GM19324 (cell line): ENCODE data around the gene AADAT.
A peak's percentile ranks its signal among the peaks of the same experiment; 100 is the strongest.

Source experiments
- ATAC-seq: cut with Tn5 transposase; IDR thresholded peaks from one replicate; pipeline ENCODE4 v1.9.1; 2021; ENCODE audit warnings: mild to moderate bottlenecking, moderate library complexity; ENCODE audit not compliant: unreplicated experiment, low FRiP score

Gene AADAT

DNA sequence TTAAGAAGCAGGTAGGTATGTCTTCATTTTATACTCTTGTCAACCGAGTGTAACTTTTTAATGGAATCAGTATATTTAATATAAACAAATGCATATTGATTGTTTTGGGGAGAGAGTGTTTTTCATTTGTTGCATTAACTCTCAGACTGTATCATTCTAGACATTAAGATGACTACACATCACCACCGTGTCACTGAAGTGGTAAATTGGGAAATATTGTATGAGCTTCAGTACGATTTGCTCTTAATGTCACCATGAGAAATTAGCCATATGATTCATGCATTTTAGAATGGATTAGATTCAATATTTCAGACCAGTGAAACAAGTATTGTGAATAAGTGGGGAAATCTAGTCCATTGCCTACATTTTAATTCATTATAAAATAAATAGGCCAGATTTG, 53.9 kb downstream of the AADAT start:
- no peak for ATAC-seq

- no peak for ATAC-seq
Measured at GRCh38 chr4:170035231-170035630, 54.5 kb downstream of the AADAT start.

DNA sequence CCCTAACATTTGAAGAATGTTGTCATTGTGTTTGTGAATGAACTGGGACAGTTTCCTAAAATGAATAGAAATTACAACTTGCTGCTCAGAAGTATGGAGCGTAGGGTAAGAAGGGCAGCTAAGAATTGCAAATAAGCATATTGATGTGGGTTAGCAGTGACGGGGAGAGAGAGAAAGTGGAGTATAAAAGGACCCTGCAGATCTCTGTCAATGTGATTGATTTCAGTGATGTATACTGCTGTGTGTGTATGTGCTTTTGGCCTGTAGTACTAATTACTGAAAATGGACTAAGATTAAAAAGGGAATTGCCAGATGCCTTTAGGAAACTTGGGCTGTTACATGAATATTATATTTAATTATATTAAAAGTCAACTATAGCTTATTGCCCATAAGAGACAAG, 55.8 kb downstream of the AADAT start:
- ATAC-seq: no peak

DNA sequence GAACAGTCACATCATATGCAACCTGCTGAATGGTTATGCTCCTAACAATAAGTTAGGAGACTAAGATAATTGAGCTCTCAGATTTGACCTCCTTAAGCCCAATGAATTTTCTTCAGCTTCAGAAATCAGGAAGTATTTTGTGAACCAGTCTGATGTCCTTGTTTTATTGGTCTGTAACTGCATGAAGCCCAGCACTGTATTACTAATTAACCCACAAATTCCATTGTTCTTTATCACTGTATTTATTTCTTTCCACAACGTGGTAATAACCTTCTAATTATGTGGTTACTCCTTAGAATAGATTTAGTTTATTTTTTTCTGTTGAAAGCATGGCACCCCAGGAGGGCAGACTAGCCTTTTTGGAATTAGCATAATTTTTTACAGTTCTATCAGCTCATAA, 59.6 kb downstream of the AADAT start:
- ATAC-seq: no peak

- ATAC-seq: peak; percentile 70
Measured at GRCh38 chr4:170027181-170027829, 62.5 kb downstream of the AADAT start.

GRCh38 chr4:170026253-170027021, 63.3 kb downstream of the AADAT start, which contains the start of gene MFAP3L:
Gene MFAP3L (minus strand): TSS chr4:170026395. CDS start chr4:170005877, 20,518 bp downstream.
- peak; percentile 94 for ATAC-seq

DNA sequence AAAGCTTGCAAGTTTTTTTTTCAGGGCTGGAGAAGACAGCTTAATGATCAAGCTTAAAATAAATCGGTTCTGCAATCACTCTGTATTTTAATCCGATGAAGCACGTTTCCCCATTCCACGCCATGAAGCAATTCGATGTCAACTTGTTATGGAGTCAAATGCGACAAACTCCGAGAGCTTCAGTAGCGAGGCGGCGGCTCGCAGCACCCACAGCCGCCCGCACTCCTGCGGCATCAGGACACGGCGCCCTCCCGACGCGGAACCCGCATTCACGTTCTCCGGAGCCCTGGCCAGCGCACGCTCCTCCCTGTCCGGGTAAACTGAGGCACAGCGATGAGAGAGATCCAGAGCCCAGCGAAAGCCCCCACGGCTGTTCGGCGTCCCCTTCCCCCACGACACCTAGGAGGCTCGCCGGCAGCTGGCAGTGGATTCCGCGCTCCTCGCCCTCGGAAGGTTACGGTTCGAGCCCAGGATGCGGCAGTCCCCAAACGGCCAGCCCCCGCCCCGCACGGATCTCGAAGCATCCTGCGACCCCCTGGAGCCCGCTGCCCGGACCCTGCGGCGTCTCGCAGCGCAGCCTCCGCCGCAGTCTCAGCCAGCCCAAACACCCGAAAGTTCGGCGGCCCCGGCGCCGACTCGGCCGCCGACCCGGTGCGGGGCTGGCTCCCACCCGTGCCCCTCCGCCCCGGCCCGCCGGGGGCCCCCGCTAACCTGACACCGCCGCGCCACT, 64.1 kb downstream of the AADAT start:
- no peak for ATAC-seq

DNA sequence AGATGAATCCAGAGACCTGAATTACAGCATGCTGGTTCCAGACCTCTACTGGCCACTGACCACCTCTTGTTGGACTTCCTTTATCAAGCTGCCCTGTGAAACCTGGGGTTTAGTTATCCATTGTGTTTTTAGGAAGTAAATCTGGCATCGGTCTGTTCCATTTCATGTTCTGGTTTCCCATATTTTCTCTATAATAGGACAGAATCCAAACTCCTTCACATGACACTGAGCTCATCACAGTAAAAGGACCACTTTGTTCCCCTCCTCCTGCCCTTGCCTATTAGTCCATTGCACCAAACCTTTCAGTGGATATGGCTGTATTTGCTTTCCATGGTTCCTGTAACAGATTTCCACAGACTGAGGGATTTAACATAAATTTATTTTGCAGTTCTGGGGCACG, 67.5 kb downstream of the AADAT start:
- ATAC-seq: no peak

DNA sequence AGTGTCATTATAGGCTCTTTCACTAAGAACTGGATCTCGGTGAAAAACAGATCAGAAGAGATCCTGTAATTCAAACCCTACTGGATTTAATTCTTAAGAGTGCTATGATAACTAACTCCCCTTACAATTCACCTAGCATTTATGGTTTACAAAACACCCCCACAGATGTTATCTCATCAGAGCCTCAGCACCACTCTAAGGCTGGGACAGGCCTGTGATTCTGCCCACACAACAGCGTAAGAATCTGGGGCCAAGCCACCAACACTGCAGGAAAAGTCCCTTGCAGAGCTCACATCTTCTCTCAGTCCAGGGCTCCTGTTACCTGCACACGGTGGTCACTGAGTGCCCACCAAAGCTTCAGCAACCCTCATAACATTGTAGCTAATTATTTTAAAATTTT, 72.5 kb downstream of the AADAT start:
- no peak for ATAC-seq

- ATAC-seq: no peak
Measured at GRCh38 chr4:170015285-170015684, 74.5 kb downstream of the AADAT start.

GRCh38 chr4:170014359-170015011, 75.3 kb downstream of the AADAT start:
- ATAC-seq: no peak

- no peak for ATAC-seq
Measured at GRCh38 chr4:170012629-170012958, 77.2 kb downstream of the AADAT start.

GRCh38 chr4:170011921-170012628, 77.7 kb downstream of the AADAT start:
- ATAC-seq: no peak
